Liver (tissue), 9 donors: Measurements from ENCODE around the gene STAMBPL1. TPM values are rescaled to one million over a fixed set of nuclear protein-coding genes. Genes with fewer than 3 reads are reported as not detected.

Experiments
- DNase-seq: peaks from one replicate; pipeline ENCODE4 v3.0.0-alpha.2; 2017; ENCODE audit warnings: low spot score
- H3K27ac ChIP-seq, 2 donors: one replicate each; pipeline ENCODE4 v1.7.0; 2013; ENCODE audit warnings: inconsistent platforms in 2 of 2, low read length in 2 of 2, control low read depth in 1 of 2, low read depth in 1 of 2, mild to moderate bottlenecking in 1 of 2
- H3K27me3 ChIP-seq, 4 donors: one replicate each; pipeline versions ENCODE4 v1.6.1 to v1.7.0; 2013; ENCODE audit warnings: low read length in 3 of 4, inconsistent platforms in 1 of 4, mild to moderate bottlenecking in 1 of 4, moderate library complexity in 1 of 4; ENCODE audit not compliant: control insufficient read depth in 4 of 4, insufficient read depth in 4 of 4
- H3K36me3 ChIP-seq, 4 donors: one replicate each; pipeline versions ENCODE4 v1.6.1 to v1.7.0; 2013; ENCODE audit warnings: low read length in 3 of 4, mild to moderate bottlenecking in 3 of 4, low read depth in 1 of 4, moderate library complexity in 1 of 4; ENCODE audit not compliant: control insufficient read depth in 4 of 4, insufficient read depth in 3 of 4
- H3K4me1 ChIP-seq, 4 donors: one replicate each; pipeline versions ENCODE4 v1.6.1 to v1.7.0; 2013; ENCODE audit warnings: low read length in 3 of 4, mild to moderate bottlenecking in 3 of 4, moderate library complexity in 1 of 4; ENCODE audit not compliant: control insufficient read depth in 4 of 4, insufficient read depth in 4 of 4
- H3K4me3 ChIP-seq, 3 donors: one replicate each; pipeline versions ENCODE4 v1.6.1 to v1.7.0; 2013; ENCODE audit warnings: low read length in 3 of 3, control low read depth in 1 of 3, low read depth in 1 of 3, mild to moderate bottlenecking in 1 of 3
- H3K9ac ChIP-seq, 2 donors: one replicate each; pipeline ENCODE4 v1.7.0; 2013; ENCODE audit warnings: low read length in 2 of 2, mild to moderate bottlenecking in 2 of 2, moderate library complexity in 2 of 2, control low read depth in 1 of 2, low read depth in 1 of 2
- H3K9me3 ChIP-seq, 4 donors: one replicate each; pipeline versions ENCODE4 v1.6.1 to v1.7.0; 2013; ENCODE audit warnings: low read length in 3 of 4; ENCODE audit not compliant: control insufficient read depth in 4 of 4
- EGR1 ChIP-seq, 2 donors: IDR thresholded peaks; 2 replicates each; pipeline ENCODE4 v1.6.1; 2016 to 2018; ENCODE audit warnings: antibody characterized with exemption in 2 of 2, low read depth in 2 of 2
- FOXA1 ChIP-seq: IDR thresholded peaks from 2 replicates; pipeline ENCODE4 v1.6.1; 2016; ENCODE audit warnings: antibody characterized with exemption
- FOXA2 ChIP-seq: IDR thresholded peaks from 2 replicates; pipeline ENCODE4 v1.6.1; 2016; ENCODE audit warnings: antibody characterized with exemption
- GABPA ChIP-seq, 2 donors: IDR thresholded peaks in 1 of 2; conservative IDR thresholded peaks in 1 of 2; 2 replicates each; pipeline ENCODE4 v1.6.1; 2016; ENCODE audit warnings: antibody characterized with exemption in 2 of 2, mild to moderate bottlenecking in 1 of 2, moderate library complexity in 1 of 2
- HNF4A ChIP-seq, 2 donors: conservative IDR thresholded peaks; 2 replicates each; pipeline ENCODE4 v1.6.1; 2016; ENCODE audit warnings: antibody characterized with exemption in 2 of 2, mild to moderate bottlenecking in 2 of 2
- HNF4G ChIP-seq: IDR thresholded peaks from 2 replicates; pipeline ENCODE4 v1.6.1; 2016; ENCODE audit warnings: antibody characterized with exemption
- JUND ChIP-seq, 2 donors: IDR thresholded peaks; 2 replicates each; pipeline ENCODE4 v1.6.1; 2016; ENCODE audit warnings: antibody characterized with exemption in 2 of 2
- MAX ChIP-seq: IDR thresholded peaks from 2 replicates; pipeline ENCODE4 v1.6.1; 2016; ENCODE audit warnings: antibody characterized with exemption
- RAD21 ChIP-seq, 2 donors: IDR thresholded peaks; 2 replicates each; pipeline ENCODE4 v1.6.1; 2016; ENCODE audit warnings: antibody characterized with exemption in 2 of 2, mild to moderate bottlenecking in 2 of 2
- REST ChIP-seq: IDR thresholded peaks from 2 replicates; pipeline ENCODE4 v1.6.1; 2016; ENCODE audit warnings: antibody characterized with exemption, mild to moderate bottlenecking
- RXRA ChIP-seq, 2 donors: IDR thresholded peaks; 2 replicates each; pipeline ENCODE4 v1.6.1; 2017 to 2018; ENCODE audit warnings: antibody characterized with exemption in 2 of 2, mild to moderate bottlenecking in 1 of 2
- SP1 ChIP-seq: IDR thresholded peaks from 2 replicates; pipeline ENCODE4 v1.6.1; 2018; ENCODE audit warnings: antibody characterized with exemption, mild to moderate bottlenecking
- YY1 ChIP-seq: IDR thresholded peaks from 2 replicates; pipeline ENCODE4 v1.6.1; 2016; ENCODE audit warnings: antibody characterized with exemption, mild to moderate bottlenecking
- ZBTB33 ChIP-seq: IDR thresholded peaks from 2 replicates; pipeline ENCODE4 v1.6.1; 2016; ENCODE audit warnings: antibody characterized with exemption
- WGBS: extraction: QIAGEN DNeasy Blood & Tissue Kit; methylation state at CpG from one replicate; pipeline ENCODE4 v1.1.7; 2013; 5-methylcytosine and 5-hydroxymethylcytosine counted together
- polyA plus RNA-seq, 2 donors: library from polyadenylated mRNA; stranded (reverse) in 1 of 2; unstranded in 1 of 2; fragments of 200-250 nt in 1 of 2; fragments of >200 nt in 1 of 2; fragmentation: Nextera tagmentation in 1 of 2; extraction: Ambion mirVana in 1 of 2; gene quantifications; one replicate each; pipeline versions ENCODE4 v1.2.1 to v1.2.3, GENCODE V29; 2013 to 2015
- total RNA-seq, 2 donors: library from RNA; depleted of rRNA; stranded (reverse); fragments of >200 nt; gene quantifications; one replicate each; pipeline ENCODE4 v1.2.3, GENCODE V29; 2014
- TF ChIP-seq, protein P1 (sequence below): IDR thresholded peaks from 2 replicates; pipeline ENCODE4 v1.6.1; 2016; ENCODE audit warnings: antibody characterized with exemption
- donor health status: healthy.
- donor health status: healthy.
- donor health status: healthy.
- donor health status: healthy.
- donor health status: healthy.

Gene STAMBPL1
- total and polyA plus RNA-seq, 4 donors, result 1.3 to 8.0 (median 3.7) TPM

DNA sequence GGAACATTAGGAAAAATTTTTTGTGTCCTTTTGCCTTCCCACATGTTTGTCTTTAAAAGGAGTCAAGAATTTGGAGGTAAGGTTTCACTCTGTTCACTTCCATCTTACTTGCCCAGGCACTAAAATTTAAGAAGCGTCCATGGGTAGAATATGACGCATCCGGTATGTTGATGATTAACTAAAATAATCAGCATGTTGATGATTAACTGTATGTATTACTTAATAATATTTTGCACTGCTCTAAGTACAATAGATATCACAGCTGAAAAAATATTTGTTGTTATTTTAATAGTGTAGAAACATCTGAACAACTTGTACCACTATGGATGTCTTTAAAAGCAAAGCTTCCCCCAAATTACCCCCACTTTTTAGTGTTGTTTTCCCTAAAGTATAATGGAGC, 39.9 kb upstream of the STAMBPL1 start:
- no peaks in the 10 kb centered on the region for H3K27me3 ChIP-seq
- H3K9me3 ChIP-seq, result no peaks in the 10 kb centered on the region
- H3K4me1 ChIP-seq, result peaks cover 7 to 17% (median 8%) of the 10 kb centered on the region in 4 donors
- no peak overlapping the region for H3K9ac ChIP-seq
- peak overlapping the region; percentile 83 to 87 for H3K27ac ChIP-seq
- DNase-seq, result no peak
- no peaks in the 10 kb centered on the region for H3K36me3 ChIP-seq
- H3K4me3 ChIP-seq, result no peak overlapping the region
- 45% methylated on average over 3 of the region's 3 CpGs for WGBS
- TF ChIP-seq MAX (peak; percentile 16), GABPA (IDR thresholded peaks at IDR 0.05 in 1 of 2, conservative IDR thresholded peaks at IDR 0.05 in 1 of 2) (peak in 1 of 2 donors; percentile 42), SP1 (peak; percentile 39), FOXA1 (no peak), REST (no peak), HNF4A (conservative IDR thresholded peaks at IDR 0.05) (peak; percentile 5 to 16), RAD21 (IDR thresholded peaks at IDR 0.05) (no peak), YY1 (peak; percentile 89), RXRA (IDR thresholded peaks at IDR 0.05) (peak in 1 of 2 donors; percentile 38), EGR1 (IDR thresholded peaks at IDR 0.05; ENCODE audit: low read depth in 2 of 2) (no peak), ZBTB33 (no peak), HNF4G (no peak), FOXA2 (no peak), JUND (IDR thresholded peaks at IDR 0.05) (peak; percentile 72 to 76)
- TF ChIP-seq, protein P1, sequence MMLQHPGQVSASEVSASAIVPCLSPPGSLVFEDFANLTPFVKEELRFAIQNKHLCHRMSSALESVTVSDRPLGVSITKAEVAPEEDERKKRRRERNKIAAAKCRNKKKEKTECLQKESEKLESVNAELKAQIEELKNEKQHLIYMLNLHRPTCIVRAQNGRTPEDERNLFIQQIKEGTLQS, result peak; percentile 24

- Histone ChIP-seq H3K4me1 (peaks cover 7 to 17% (median 8%) of the 10 kb centered on the region in 4 donors), H3K36me3 (no peaks in the 10 kb centered on the region), H3K27ac (peak overlapping the region; percentile 83 to 87), H3K9ac (no peak overlapping the region), H3K27me3 (no peaks in the 10 kb centered on the region), H3K4me3 (no peak overlapping the region), H3K9me3 (no peaks in the 10 kb centered on the region)
- WGBS, result 45% methylated on average over 5 of the region's 5 CpGs
- no peak for DNase-seq
- no peak for TF ChIP-seq FOXA1
- peak; percentile 50 for TF ChIP-seq SP1
- no peak for TF ChIP-seq YY1
- TF ChIP-seq GABPA (IDR thresholded peaks at IDR 0.05 in 1 of 2, conservative IDR thresholded peaks at IDR 0.05 in 1 of 2), result no peak
- peak; percentile 18 to 21 for TF ChIP-seq HNF4A (conservative IDR thresholded peaks at IDR 0.05)
- peak; percentile 7 for TF ChIP-seq MAX
- TF ChIP-seq JUND (IDR thresholded peaks at IDR 0.05), result peak in 1 of 2 donors; percentile 46
Observed at GRCh38 chr10:88840881-88841280, 39.2 kb upstream of the STAMBPL1 start.
